Fibroblast of skin of scalp (primary cell): Measurements from ENCODE around the gene ALDH16A1.
"Not testable (repeated sequence)": the region's sequence is repeated elsewhere in the genome, so short reads cannot be mapped to it uniquely, and the experiment has no call there.

Experiments used
- DNase-seq: peaks from one replicate; pipeline ENCODE4 v3.0.0-alpha.2; 2013

ALDH16A1 gene

GRCh38 chr19:49441210-49441959 lies 11.6 kb upstream of the ALDH16A1 start, which contains the start of gene SLC17A7:
Gene SLC17A7 (minus strand): TSS chr19:49441527. CDS start chr19:49441379, 148 bp downstream.
- DNase-seq = no peak

DNA sequence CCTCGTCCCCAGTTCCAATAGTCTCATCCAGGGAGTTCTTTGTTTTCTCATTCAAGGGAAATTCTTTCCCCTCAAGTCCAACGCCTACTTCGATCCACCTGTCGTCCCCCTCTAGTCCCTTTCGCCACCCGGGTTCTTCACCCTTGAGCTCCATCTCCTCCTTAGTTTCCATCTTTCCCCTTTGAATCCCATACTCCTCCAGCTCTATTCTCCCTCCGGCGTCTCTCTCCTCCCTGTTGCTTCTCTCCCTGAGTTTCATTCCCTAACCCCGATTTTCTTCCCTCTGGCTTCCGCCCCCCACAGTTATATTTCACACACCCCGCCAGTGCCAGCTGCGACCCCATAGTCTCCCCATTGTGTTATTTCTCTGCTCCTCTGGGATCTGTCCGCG lies 11.1 kb upstream of the ALDH16A1 start:
- DNase-seq = no peak

GRCh38 chr19:49442354-49442753 lies 10.7 kb upstream of the ALDH16A1 start:
- DNase-seq = no peak

- peak; percentile 93 for DNase-seq
Observed at GRCh38 chr19:49442771-49443365, 10.2 kb upstream of the ALDH16A1 start.

GRCh38 chr19:49443366-49444099 lies 9.5 kb upstream of the ALDH16A1 start:
- peak; percentile 95 for DNase-seq

- DNase-seq = not testable (repeated sequence)
Observed at GRCh38 chr19:49444100-49444700, 8.8 kb upstream of the ALDH16A1 start.

DNA sequence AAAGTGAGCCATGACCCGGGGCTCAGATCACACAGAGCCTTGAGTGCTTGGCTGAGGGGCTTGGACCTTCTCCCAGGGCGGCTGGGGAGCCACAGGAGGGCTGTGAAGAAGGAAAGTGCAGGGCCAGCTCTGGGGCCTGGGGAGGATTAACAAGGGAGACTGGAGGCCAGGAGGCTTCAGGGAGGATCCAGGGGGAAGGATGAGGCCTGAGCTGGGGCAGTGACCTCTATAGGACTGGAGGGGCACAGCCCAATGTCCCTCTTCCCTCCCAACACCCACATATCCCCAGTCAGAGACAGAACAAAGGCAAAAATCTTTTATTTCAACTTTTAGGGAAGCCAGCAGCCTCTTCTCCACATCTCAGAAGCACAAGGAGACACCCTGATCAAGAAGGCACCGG lies 7.0 kb upstream of the ALDH16A1 start:
- DNase-seq = no peak

GRCh38 chr19:49447485-49448431 lies 5.3 kb upstream of the ALDH16A1 start:
- peak; percentile 47 for DNase-seq

- no peak for DNase-seq
Observed at GRCh38 chr19:49448432-49448786, 4.6 kb upstream of the ALDH16A1 start.

DNA sequence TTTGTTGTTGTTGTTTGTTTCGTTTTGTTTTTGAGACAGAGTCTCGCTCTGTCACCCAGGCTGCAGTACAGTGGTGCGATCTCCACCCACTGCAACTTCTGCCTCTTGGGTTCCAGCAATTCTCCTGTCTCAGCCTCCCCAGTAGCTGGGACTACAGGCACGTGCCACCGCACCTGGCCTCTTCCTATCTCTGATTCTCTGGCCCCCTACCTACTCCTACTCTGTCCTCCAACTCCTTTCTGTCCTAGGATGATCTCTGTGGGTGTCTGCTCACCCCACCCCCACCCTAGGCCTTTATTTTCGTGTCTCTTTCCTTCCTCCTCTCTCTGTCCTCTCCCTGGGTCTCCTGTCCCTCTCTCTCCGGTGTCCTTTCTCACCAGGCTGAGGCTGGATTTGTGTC lies 2.6 kb upstream of the ALDH16A1 start:
- no peak for DNase-seq

- DNase-seq = peak; percentile 100
Observed at GRCh38 chr19:49451430-49452181, 1.4 kb upstream of the ALDH16A1 start, which contains the start of gene PIH1D1. Gene PIH1D1 (minus strand): TSS chr19:49451814. CDS start chr19:49451574, 240 bp downstream.

DNA sequence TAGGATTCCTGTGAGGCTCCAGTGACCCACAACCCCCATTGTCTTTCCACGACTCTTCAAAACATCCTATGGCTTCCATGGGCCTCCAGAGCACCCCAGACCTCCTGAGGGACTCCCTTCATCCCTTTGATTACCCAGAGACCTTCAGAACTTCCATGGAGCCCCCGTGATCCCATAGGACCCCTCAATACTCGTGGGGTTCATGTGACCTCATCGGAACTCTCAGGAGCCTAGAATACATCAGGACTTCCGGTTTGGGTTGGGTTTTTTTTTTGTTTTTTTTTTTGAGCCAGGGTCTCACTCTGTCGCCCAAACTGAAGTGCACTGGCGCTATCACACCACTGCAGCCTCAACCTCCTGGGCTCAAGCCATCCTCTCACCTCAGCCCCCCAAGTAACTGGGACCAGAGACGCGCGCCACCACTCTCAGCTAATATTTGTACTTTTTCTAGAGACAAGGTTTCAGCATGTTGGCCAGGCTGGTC lies 774 bp downstream of the ALDH16A1 start:
- no peak for DNase-seq

GRCh38 chr19:49455773-49456172 lies 2.7 kb downstream of the ALDH16A1 start:
- DNase-seq = no peak

GRCh38 chr19:49456326-49456725 lies 3.3 kb downstream of the ALDH16A1 start:
- DNase-seq = no peak

GRCh38 chr19:49458567-49458903 lies 5.5 kb downstream of the ALDH16A1 start:
- DNase-seq = no peak

DNA sequence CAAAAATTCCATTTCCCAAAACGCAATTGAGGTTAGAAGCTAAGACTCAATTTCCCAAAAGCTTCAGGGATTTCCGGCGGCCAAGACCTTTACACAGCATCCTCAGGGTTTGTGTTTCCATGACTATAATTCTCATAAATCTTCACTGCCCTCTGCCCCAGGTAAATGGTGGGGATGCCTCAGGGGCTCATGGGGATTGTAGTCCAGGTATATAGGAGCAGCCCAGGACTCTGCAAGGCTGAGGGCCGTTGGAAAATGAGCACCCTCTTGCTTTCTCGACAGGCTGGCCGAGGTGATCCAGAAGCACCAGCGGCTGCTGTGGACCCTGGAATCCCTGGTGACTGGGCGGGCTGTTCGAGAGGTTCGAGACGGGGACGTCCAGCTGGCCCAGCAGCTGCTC lies 6.4 kb downstream of the ALDH16A1 start:
- DNase-seq = no peak

DNA sequence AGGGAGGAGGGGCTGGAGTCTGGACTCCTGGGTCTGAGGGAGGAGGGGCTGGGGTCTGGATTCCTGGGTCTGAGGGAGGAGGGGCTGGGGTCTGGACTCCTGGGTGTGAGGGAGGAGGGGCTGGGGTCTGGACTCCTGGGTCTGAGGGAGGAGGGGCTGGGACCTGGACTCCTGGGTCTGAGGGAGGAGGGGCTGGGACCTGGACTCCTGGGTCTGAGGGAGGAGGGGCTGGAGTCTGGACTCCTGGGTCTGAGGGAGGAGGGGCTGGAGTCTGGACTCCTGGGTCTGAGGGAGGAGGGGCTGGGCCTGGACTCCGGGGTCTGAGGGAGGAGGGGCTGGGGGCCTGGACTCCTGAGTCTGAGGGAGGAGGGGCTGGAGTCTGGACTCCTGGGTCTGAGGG lies 8.1 kb downstream of the ALDH16A1 start:
- not testable (repeated sequence) for DNase-seq

- DNase-seq = no peak
Observed at GRCh38 chr19:49461656-49462055, 8.6 kb downstream of the ALDH16A1 start.

GRCh38 chr19:49462492-49462891 lies 9.5 kb downstream of the ALDH16A1 start:
- no peak for DNase-seq

DNA sequence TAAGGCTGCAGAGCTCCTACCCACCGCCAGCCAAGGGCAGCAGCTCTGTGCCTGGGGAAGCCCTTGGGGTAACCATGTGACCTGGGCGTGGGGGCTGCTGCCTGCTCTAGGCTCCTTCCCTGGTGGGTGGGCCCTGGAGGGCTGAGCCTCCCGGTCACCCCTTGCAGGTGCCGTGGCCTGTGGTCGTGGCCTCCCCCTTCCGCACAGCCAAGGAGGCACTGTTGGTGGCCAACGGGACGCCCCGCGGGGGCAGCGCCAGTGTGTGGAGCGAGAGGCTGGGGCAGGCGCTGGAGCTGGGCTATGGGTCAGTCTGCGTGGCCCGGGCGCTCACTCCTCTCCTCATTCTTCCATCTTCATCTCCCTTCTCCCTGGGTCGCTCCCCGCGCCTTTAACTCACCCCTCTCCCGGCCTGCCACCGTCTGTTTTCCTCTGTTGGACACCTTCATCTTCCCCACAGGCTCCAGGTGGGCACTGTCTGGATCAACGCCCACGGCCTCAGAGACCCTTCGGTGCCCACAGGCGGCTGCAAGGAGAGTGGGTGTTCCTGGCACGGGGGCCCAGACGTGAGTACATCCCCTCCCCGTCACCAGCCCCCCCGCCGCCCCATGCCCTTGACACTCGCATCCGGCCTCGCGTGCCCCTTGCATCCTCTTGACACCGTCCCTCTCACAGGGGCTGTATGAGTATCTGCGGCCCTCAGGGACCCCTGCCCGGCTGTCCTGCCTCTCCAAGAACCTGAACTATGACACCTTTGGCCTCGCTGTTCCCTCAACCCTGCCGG lies 11.1 kb downstream of the ALDH16A1 start:
- no peak for DNase-seq
